SK-N-SH (cell line): Measurements from ENCODE around the gene PXDC1. TPM values are rescaled to one million over a fixed set of nuclear protein-coding genes. Genes with fewer than 3 reads are reported as not detected.
A peak's percentile ranks its signal among the peaks of the same experiment; 100 is the strongest.

Experiments
- CTCF ChIA-PET: fragments of 300-600, 350-600 bp; formaldehyde crosslinking; extraction: SDS; loops from one replicate; lab custom pipeline; 2021; lab: Yijun Ruan, JAX
- POLR2A ChIA-PET: fragments of 350-600 bp; sonication (Branson Sonifier 250); formaldehyde crosslinking; extraction: SDS; loops from one replicate; lab custom pipeline; 2020; ENCODE audit warnings: antibody characterized with exemption, inconsistent platforms; lab: Yijun Ruan, JAX
- DNase-seq: peaks from one replicate; pipeline ENCODE4 v3.0.0; 2012
- H2AFZ ChIP-seq: fragments of 200-600 bp; sonication (generic); 2 replicates; pipeline ENCODE4 v1.8.1; 2016; ENCODE audit warnings: antibody characterized with exemption, mild to moderate bottlenecking, low read depth
- H3F3A ChIP-seq: fragments of 200-600 bp; sonication (generic); replicated peaks from 2 replicates; pipeline ENCODE3; 2016; ENCODE audit warnings: antibody characterized with exemption, mild to moderate bottlenecking; ENCODE audit not compliant: insufficient read depth
- H3K27ac ChIP-seq, 2 experiments: fragments of 200-500 bp in 1 of 2; fragments of 200-600 bp in 1 of 2; sonication (Bioruptor generic) in 1 of 2; sonication (generic), shearing (Covaris generic) in 1 of 2; 2 replicates each; pipeline versions ENCODE4 v1.5.1 to v1.6.1; 2014 to 2016; ENCODE audit warnings: low read depth in 2 of 2, inconsistent platforms in 1 of 2, low read length in 1 of 2, mild to moderate bottlenecking in 1 of 2, mixed read lengths in 1 of 2
- H3K27me3 ChIP-seq: fragments of 200-600 bp; sonication (generic), shearing (Covaris generic); 2 replicates; pipeline ENCODE4 v1.6.1; 2016; ENCODE audit warnings: mixed run types; ENCODE audit not compliant: insufficient read depth
- H3K36me3 ChIP-seq, 2 experiments: fragments of 200-500 bp in 1 of 2; fragments of 200-600 bp in 1 of 2; sonication (Bioruptor generic) in 1 of 2; sonication (generic) in 1 of 2; replicated peaks in 1 of 2; 2 replicates each; pipeline versions ENCODE3 to v1.5.1; 2014 to 2016; ENCODE audit warnings: low read length in 1 of 2, mild to moderate bottlenecking in 1 of 2; ENCODE audit not compliant: insufficient read depth in 2 of 2, control insufficient read depth in 1 of 2
- H3K4me1 ChIP-seq, 2 experiments: fragments of 200-500 bp in 1 of 2; fragments of 200-600 bp in 1 of 2; sonication (Bioruptor generic) in 1 of 2; sonication (generic), shearing (Covaris generic) in 1 of 2; 2 replicates each; pipeline versions ENCODE4 v1.5.1 to v1.6.1; 2014 to 2016; ENCODE audit warnings: low read depth in 1 of 2, low read length in 1 of 2, mixed run types in 1 of 2; ENCODE audit not compliant: insufficient read depth in 2 of 2, control insufficient read depth in 1 of 2
- H3K4me2 ChIP-seq: fragments of 200-600 bp; sonication (generic), shearing (Covaris generic); 2 replicates; pipeline ENCODE4 v1.6.1; 2017; ENCODE audit warnings: mixed run types
- H3K4me3 ChIP-seq, 2 experiments: fragments of 200-500 bp in 1 of 2; fragments of 200-600 bp in 1 of 2; sonication (Bioruptor generic) in 1 of 2; sonication (generic), shearing (Covaris generic) in 1 of 2; 2 replicates each; pipeline versions ENCODE4 v1.5.1 to v1.8.1; 2014 to 2016; ENCODE audit warnings: low read depth in 2 of 2, inconsistent platforms in 1 of 2, low read length in 1 of 2, mild to moderate bottlenecking in 1 of 2, mixed read lengths in 1 of 2, moderate library complexity in 1 of 2
- H3K79me2 ChIP-seq: fragments of 200-600 bp; sonication (generic); 2 replicates; pipeline ENCODE4 v1.8.1; 2017; ENCODE audit warnings: mild to moderate bottlenecking; ENCODE audit not compliant: insufficient read depth
- H3K9ac ChIP-seq: fragments of 200-600 bp; sonication (generic); 2 replicates; pipeline ENCODE4 v1.6.1; 2017; ENCODE audit warnings: mixed run types
- H3K9me2 ChIP-seq: fragments of 200-600 bp; sonication (generic); 2 replicates; pipeline ENCODE4 v1.6.1; 2017; ENCODE audit warnings: mixed run types
- H3K9me3 ChIP-seq: fragments of 200-600 bp; sonication (generic); 2 replicates; pipeline ENCODE4 v1.6.1; 2017; ENCODE audit warnings: mixed run types, mild to moderate bottlenecking, moderate library complexity
- H4K20me1 ChIP-seq: fragments of 200-600 bp; sonication (generic); 2 replicates; pipeline ENCODE4 v1.6.1; 2017; ENCODE audit warnings: mild to moderate bottlenecking, mixed run types; ENCODE audit not compliant: insufficient read depth
- ELF1 ChIP-seq: IDR thresholded peaks from 2 replicates; pipeline ENCODE4 v1.4.0; 2012
- EP300 ChIP-seq, 2 experiments: IDR thresholded peaks; 2 replicates each; pipeline versions ENCODE4 v1.4.0 to v1.6.1; 2012; ENCODE audit warnings: borderline replicate concordance in 1 of 2, low read depth in 1 of 2, low read length in 1 of 2
- EZH2phosphoT487 ChIP-seq: fragments of 200-600 bp; sonication (generic); IDR thresholded peaks from 2 replicates; pipeline ENCODE4 v1.6.1; 2017; ENCODE audit warnings: low read depth, mixed run types, mild to moderate bottlenecking, antibody characterized with exemption, moderate library complexity, borderline replicate concordance
- FOXJ3 ChIP-seq: sonication (generic); formaldehyde crosslinking; IDR thresholded peaks from 2 replicates; pipeline ENCODE4 v1.5.1; 2020; ENCODE audit warnings: mild to moderate bottlenecking, missing genetic modification reagents
- GABPA ChIP-seq: IDR thresholded peaks from 2 replicates; pipeline ENCODE4 v1.4.0; 2012; ENCODE audit warnings: low read depth, mild to moderate bottlenecking
- GATA2 ChIP-seq: sonication (generic); formaldehyde crosslinking; IDR thresholded peaks from 2 replicates; pipeline ENCODE4 v1.5.0; 2020; ENCODE audit warnings: mild to moderate bottlenecking, missing genetic modification reagents
- MXI1 ChIP-seq: IDR thresholded peaks from 2 replicates; pipeline ENCODE4 v1.6.1; 2012; ENCODE audit warnings: mild to moderate bottlenecking, low read depth, low read length, improper control_type of control experiment
- RFX5 ChIP-seq: IDR thresholded peaks from 2 replicates; pipeline ENCODE4 v1.6.1; 2012; ENCODE audit warnings: mild to moderate bottlenecking, improper control_type of control experiment, low read length
- TCF12 ChIP-seq: IDR thresholded peaks from 2 replicates; pipeline ENCODE4 v1.4.0; 2012
- USF2 ChIP-seq: fragments of 150-350 bp; IDR thresholded peaks from 2 replicates; pipeline ENCODE4 v1.6.1; 2017; ENCODE audit warnings: antibody characterized with exemption, low read length, low read depth, borderline replicate concordance
- ZBTB33 ChIP-seq: IDR thresholded peaks from 2 replicates; pipeline ENCODE4 v1.4.0; 2012; ENCODE audit warnings: low read depth, borderline replicate concordance
- WGBS: methylation state at CpG from one replicate; pipeline ENCODE4 v1.1.6; 2017; ENCODE audit warnings: low lambda C conversion rate; 5-methylcytosine and 5-hydroxymethylcytosine counted together
- polyA plus RNA-seq, 3 experiments: library from polyadenylated mRNA; depleted of rRNA; stranded (reverse); fragments of >200 nt; gene quantifications; 2 replicates each; pipeline ENCODE4 v1.2.3, GENCODE V29; 2012

Gene PXDC1
- polyA plus RNA-seq, 1 of the 3 experiments (the other 2 are of a cell fraction) = 14.1 TPM

- peak; percentile 51 for DNase-seq
- Histone ChIP-seq H3K4me2 (no peak overlapping the region), H4K20me1 (peaks cover 100% of the 10 kb centered on the region), H3K27me3 (no peaks in the 10 kb centered on the region), H3F3A (peaks cover 6% of the 10 kb centered on the region), H3K4me3 (no peak overlapping the region), H3K27ac (no peak overlapping the region), H3K9me2 (no peaks in the 10 kb centered on the region), H3K9ac (no peak overlapping the region), H3K4me1 (peaks cover 0 to 9% of the 10 kb centered on the region in 2 experiments; a peak in 2 of 4 replicates), H3K79me2 (peaks cover 100% of the 10 kb centered on the region), H3K9me3 (no peaks in the 10 kb centered on the region; the same call in 1 of the 2 replicates), H3K36me3 (peaks cover 55 to 81% of the 10 kb centered on the region in 2 experiments)
- 82% methylated on average over 6 of the region's 7 CpGs for WGBS
- POLR2A ChIA-PET = no interaction called here
- CTCF ChIA-PET = interaction anchor here (0.7 to 9.1 kb wide), 37 partner anchors 8 to 944 kb away, joined by 3 to 158 read pairs (median 4); partner anchors contain the start of gene FAM50B
- TF ChIP-seq GATA2 (CRISPR knock-in tag) (peak; percentile 27; the same call in 1 of the 2 replicates), RFX5 (no peak), EZH2phosphoT487 (no peak)
- TF ChIP-seq, all 33 proteins: peak for 1
- no peak overlapping the region for H2AFZ ChIP-seq
Observed at GRCh38 chr6:3731700-3732099, 19.8 kb downstream of the PXDC1 start.

- Histone ChIP-seq H3K4me1 (peaks cover 0 to 9% of the 10 kb centered on the region in 2 experiments; a peak in 2 of 4 replicates), H3K4me3 (no peak overlapping the region), H3K79me2 (peaks cover 97% of the 10 kb centered on the region), H3F3A (no peaks in the 10 kb centered on the region), H3K9ac (no peak overlapping the region), H3K36me3 (peaks cover 64 to 68% of the 10 kb centered on the region in 2 experiments), H3K27ac (no peak overlapping the region), H3K4me2 (no peak overlapping the region), H3K9me3 (no peaks in the 10 kb centered on the region), H2AFZ (no peak overlapping the region), H4K20me1 (peaks cover 100% of the 10 kb centered on the region), H3K27me3 (no peaks in the 10 kb centered on the region), H3K9me2 (no peaks in the 10 kb centered on the region)
- WGBS = 97% methylated on average over 9 of the region's 9 CpGs
- TF ChIP-seq ELF1 (no peak), FOXJ3 (CRISPR knock-in tag) (no peak), USF2 (no peak), GABPA (no peak), TCF12 (no peak), ZBTB33 (no peak), EP300 (IDR thresholded peaks at IDR 0.05; ENCODE audit: borderline replicate concordance in 1 of 2, low read depth in 1 of 2, low read length in 1 of 2) (no peak), RFX5 (no peak), MXI1 (no peak), GATA2 (CRISPR knock-in tag) (no peak)
- CTCF ChIA-PET = interaction anchor here (2.4 to 9.1 kb wide), 3 partner anchors 261 to 449 kb away, joined by 8 to 158 read pairs (median 29); no protein-coding TSS in a partner anchor
- DNase-seq = no peak
- POLR2A ChIA-PET = no interaction called here
Observed at GRCh38 chr6:3729603-3730344, 21.7 kb downstream of the PXDC1 start.
